ENCODE measurements around the gene MAG. TPM values are rescaled to one million over a fixed set of nuclear protein-coding genes. Genes with fewer than 3 reads are reported as not detected.

MAG gene
- total and polyA plus RNA-seq, 2 donors (not counting 1 experiment from before 2014, with no cell fraction given) = 0.50 TPM; not detected in 1

DNA sequence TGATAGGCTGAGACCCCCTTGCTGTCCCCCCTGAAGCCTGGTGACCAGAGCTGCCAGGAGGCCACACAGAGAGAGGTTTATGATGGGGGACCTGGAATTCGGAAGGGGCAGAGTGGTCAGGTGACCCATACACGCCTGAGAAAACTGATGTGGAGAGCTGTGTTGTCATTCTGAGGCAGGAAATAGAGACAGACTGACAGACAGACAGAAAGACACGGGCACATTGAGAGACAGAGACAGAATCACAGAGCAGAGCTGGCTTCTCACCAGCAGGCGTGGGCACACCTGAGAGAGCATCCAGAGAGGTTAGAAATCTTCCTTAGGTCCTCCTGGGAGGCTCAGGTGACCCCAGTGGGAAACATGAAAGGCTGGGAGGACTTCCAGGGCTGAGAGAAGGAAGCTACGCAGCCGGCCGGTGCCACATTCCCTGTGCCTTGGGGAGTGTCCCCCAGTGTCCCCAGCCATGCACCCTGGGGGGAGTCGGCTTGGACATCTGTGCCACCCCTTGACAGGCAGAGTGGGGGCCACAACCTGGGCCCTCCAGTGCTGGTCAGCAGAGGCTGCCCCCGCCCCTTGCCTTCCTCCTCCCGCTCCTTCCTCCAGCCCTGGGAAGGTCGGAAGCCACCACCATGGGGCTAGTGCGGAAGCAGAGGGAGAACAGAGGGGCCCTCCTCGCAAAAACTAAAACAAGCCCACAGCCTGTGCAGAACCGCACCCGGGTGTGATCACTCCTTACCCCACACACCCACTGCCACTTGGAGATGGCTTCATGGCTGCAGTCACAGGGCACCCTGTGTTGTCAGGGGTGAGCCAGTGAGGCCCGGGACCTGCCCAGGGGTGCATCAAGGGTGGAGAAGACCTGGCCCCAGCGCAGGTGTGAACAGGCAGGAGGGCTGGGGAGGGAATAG is 57.9 kb downstream of the MAG start:
- DNase-seq (ENCODE audit: low read depth in 2 of 2) = no peak
- Histone ChIP-seq H4K20me1 (ENCODE audit: control insufficient read depth, extremely low read depth, insufficient read depth, low read length) (no peaks in the 10 kb centered on the region), H3K27ac (ENCODE audit: insufficient read depth, low read length) (no peak overlapping the region), H3K36me3 (ENCODE audit: control insufficient read depth, insufficient read depth, low read length) (no peaks in the 10 kb centered on the region), H3K79me2 (ENCODE audit: control insufficient read depth, insufficient read depth, low read length) (no peaks in the 10 kb centered on the region), H3K4me2 (ENCODE audit: extremely low read depth, insufficient read depth, low read length) (no peak overlapping the region), H3K4me3 (replicated peaks in 1 of 4; ENCODE audit: control extremely low read depth in 1 of 4, insufficient read depth in 1 of 4, low read depth in 3 of 4, low read length in 4 of 4) (no peak overlapping the region), H3K27me3 (ENCODE audit: control insufficient read depth, insufficient read depth, low read length) (no peaks in the 10 kb centered on the region), H3K9ac (ENCODE audit: insufficient read depth, low read length) (no peak overlapping the region), H3K4me1 (ENCODE audit: control insufficient read depth, extremely low read depth, insufficient read depth, low read length) (no peaks in the 10 kb centered on the region), H3K9me3 (ENCODE audit: control insufficient read depth, insufficient read depth, low read depth, low read length) (no peaks in the 10 kb centered on the region), H2AFZ (ENCODE audit: low read length) (no peak overlapping the region)
- TF ChIP-seq EZH2 (IDR thresholded peaks at IDR 0.05; ENCODE audit: low read length, missing control alignments) = no peak
- TF ChIP-seq, protein P1, sequence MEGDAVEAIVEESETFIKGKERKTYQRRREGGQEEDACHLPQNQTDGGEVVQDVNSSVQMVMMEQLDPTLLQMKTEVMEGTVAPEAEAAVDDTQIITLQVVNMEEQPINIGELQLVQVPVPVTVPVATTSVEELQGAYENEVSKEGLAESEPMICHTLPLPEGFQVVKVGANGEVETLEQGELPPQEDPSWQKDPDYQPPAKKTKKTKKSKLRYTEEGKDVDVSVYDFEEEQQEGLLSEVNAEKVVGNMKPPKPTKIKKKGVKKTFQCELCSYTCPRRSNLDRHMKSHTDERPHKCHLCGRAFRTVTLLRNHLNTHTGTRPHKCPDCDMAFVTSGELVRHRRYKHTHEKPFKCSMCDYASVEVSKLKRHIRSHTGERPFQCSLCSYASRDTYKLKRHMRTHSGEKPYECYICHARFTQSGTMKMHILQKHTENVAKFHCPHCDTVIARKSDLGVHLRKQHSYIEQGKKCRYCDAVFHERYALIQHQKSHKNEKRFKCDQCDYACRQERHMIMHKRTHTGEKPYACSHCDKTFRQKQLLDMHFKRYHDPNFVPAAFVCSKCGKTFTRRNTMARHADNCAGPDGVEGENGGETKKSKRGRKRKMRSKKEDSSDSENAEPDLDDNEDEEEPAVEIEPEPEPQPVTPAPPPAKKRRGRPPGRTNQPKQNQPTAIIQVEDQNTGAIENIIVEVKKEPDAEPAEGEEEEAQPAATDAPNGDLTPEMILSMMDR (conservative IDR thresholded peaks at IDR 0.05 in 1 of 2, IDR thresholded peaks at IDR 0.05 in 1 of 2; ENCODE audit: low read depth in 1 of 2, low read length in 2 of 2) = no peak

GRCh38 chr19:35350591-35350990 is 58.6 kb downstream of the MAG start:
- TF ChIP-seq, protein P1 (conservative IDR thresholded peaks at IDR 0.05 in 1 of 2, IDR thresholded peaks at IDR 0.05 in 1 of 2; ENCODE audit: low read depth in 1 of 2, low read length in 2 of 2) = no peak
- no peak for TF ChIP-seq EZH2 (IDR thresholded peaks at IDR 0.05; ENCODE audit: low read length, missing control alignments)
- no peak overlapping the region for H3K27ac ChIP-seq (ENCODE audit: insufficient read depth, low read length)
- no peaks in the 10 kb centered on the region for H3K9me3 ChIP-seq (ENCODE audit: control insufficient read depth, insufficient read depth, low read depth, low read length)
- H3K27me3 ChIP-seq (ENCODE audit: control insufficient read depth, insufficient read depth, low read length) = no peaks in the 10 kb centered on the region
- no peak overlapping the region for H3K4me2 ChIP-seq (ENCODE audit: extremely low read depth, insufficient read depth, low read length)
- no peaks in the 10 kb centered on the region for H4K20me1 ChIP-seq (ENCODE audit: control insufficient read depth, extremely low read depth, insufficient read depth, low read length)
- H3K4me1 ChIP-seq (ENCODE audit: control insufficient read depth, extremely low read depth, insufficient read depth, low read length) = no peaks in the 10 kb centered on the region
- H3K9ac ChIP-seq (ENCODE audit: insufficient read depth, low read length) = no peak overlapping the region
- no peaks in the 10 kb centered on the region for H3K36me3 ChIP-seq (ENCODE audit: control insufficient read depth, insufficient read depth, low read length)
- DNase-seq (ENCODE audit: low read depth in 2 of 2) = no peak
- H3K79me2 ChIP-seq (ENCODE audit: control insufficient read depth, insufficient read depth, low read length) = no peaks in the 10 kb centered on the region
- no peak overlapping the region for H2AFZ ChIP-seq (ENCODE audit: low read length)
- no peak overlapping the region for H3K4me3 ChIP-seq (replicated peaks in 1 of 4; ENCODE audit: control extremely low read depth in 1 of 4, insufficient read depth in 1 of 4, low read depth in 3 of 4, low read length in 4 of 4)

GRCh38 chr19:35351411-35352176 is 59.6 kb downstream of the MAG start:
- Histone ChIP-seq H3K79me2 (ENCODE audit: control insufficient read depth, insufficient read depth, low read length) (no peaks in the 10 kb centered on the region), H3K27ac (ENCODE audit: insufficient read depth, low read length) (no peak overlapping the region), H3K9me3 (ENCODE audit: control insufficient read depth, insufficient read depth, low read depth, low read length) (no peaks in the 10 kb centered on the region), H2AFZ (ENCODE audit: low read length) (no peak overlapping the region), H3K4me1 (ENCODE audit: control insufficient read depth, extremely low read depth, insufficient read depth, low read length) (no peaks in the 10 kb centered on the region), H3K27me3 (ENCODE audit: control insufficient read depth, insufficient read depth, low read length) (no peaks in the 10 kb centered on the region), H4K20me1 (ENCODE audit: control insufficient read depth, extremely low read depth, insufficient read depth, low read length) (no peaks in the 10 kb centered on the region), H3K4me2 (ENCODE audit: extremely low read depth, insufficient read depth, low read length) (no peak overlapping the region), H3K9ac (ENCODE audit: insufficient read depth, low read length) (no peak overlapping the region), H3K4me3 (replicated peaks in 1 of 4; ENCODE audit: control extremely low read depth in 1 of 4, insufficient read depth in 1 of 4, low read depth in 3 of 4, low read length in 4 of 4) (no peak overlapping the region), H3K36me3 (ENCODE audit: control insufficient read depth, insufficient read depth, low read length) (no peaks in the 10 kb centered on the region)
- no peak for DNase-seq (ENCODE audit: low read depth in 2 of 2)
- TF ChIP-seq, protein P1 (conservative IDR thresholded peaks at IDR 0.05 in 1 of 2, IDR thresholded peaks at IDR 0.05 in 1 of 2; ENCODE audit: low read depth in 1 of 2, low read length in 2 of 2) = no peak
- no peak for TF ChIP-seq EZH2 (IDR thresholded peaks at IDR 0.05; ENCODE audit: low read length, missing control alignments)

All from fibroblast of lung (primary cell).